Posterior vena cava (tissue), 2 donors: ENCODE data around the gene NSD1. TPM values are rescaled to one million over a fixed set of nuclear protein-coding genes. Genes with fewer than 3 reads are reported as not detected.
"Not testable (repeated sequence)": the region's sequence is repeated elsewhere in the genome, so short reads cannot be mapped to it uniquely, and the experiment has no call there.

Experiments
- DNase-seq: peaks from one replicate; pipeline ENCODE4 v3.0.0-alpha.2; 2020; ENCODE audit warnings: low spot score
- intact Hi-C, 2 donors: fragments of 100-400 bp; cut with DNase I; formaldehyde crosslinking; loops; one replicate each; pipeline versions ENCODE4 v1.14.1 to v1.14.2; 2022 to 2023
- total RNA-seq, 2 donors: library from RNA; stranded (reverse); fragmentation: NEBNext Ultra II Directional; extraction: Animal tissue kit (Norgen Biotek cat#: 25700); gene quantifications; one replicate each; pipeline ENCODE4 v1.2.1, GENCODE V29; 2021
- donor health status: DM: yes; HTN: yes; CAD: no.
- donor health status: DM: yes; HTN: yes; CAD: no.

NSD1 gene
- total RNA-seq, 2 donors from 2014 or later = 60.5 to 67.6 TPM

DNA sequence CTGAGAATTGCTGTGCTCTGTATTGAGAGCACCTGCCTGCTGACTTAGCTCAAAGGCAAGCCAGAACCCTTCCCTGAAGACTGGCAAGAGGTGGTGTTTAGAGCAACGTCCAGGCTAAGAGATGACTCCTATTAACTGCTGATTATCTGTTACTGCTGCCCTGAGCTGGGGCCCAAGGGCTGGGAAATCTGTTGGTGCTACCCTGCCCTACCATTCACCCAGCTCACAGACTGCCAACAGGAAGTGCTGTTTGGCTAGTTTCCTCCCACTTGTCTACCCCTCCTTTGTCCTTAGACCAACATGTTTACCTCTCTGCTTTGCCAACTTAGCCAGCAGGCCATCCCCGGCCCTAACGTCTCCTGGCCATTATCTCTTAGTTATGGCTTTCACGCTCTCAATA is 163.0 kb downstream of the NSD1 start:
- intact Hi-C loops = no loop called here
- peak; percentile 75 for DNase-seq

DNA sequence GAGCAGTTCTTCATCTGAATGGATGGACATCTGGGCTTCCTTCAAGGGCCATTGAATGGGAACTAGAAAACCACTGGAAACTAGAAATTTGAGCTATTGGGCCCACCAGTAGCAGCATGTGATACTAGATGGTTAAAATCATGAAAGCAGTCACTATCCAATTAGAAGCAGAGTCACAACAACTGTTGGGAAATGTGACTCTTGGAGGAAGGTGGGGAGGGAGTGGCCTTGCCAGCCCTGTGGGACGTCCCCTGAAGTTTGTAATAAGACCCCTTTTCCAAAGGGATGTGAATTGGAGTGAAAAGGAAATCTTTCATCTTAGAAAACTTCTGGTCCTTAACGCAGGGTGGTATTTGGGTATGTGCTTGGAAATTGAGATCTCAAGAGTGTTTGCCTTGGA is 164.3 kb downstream of the NSD1 start:
- DNase-seq = no peak
- intact Hi-C loops = no loop called here

DNA sequence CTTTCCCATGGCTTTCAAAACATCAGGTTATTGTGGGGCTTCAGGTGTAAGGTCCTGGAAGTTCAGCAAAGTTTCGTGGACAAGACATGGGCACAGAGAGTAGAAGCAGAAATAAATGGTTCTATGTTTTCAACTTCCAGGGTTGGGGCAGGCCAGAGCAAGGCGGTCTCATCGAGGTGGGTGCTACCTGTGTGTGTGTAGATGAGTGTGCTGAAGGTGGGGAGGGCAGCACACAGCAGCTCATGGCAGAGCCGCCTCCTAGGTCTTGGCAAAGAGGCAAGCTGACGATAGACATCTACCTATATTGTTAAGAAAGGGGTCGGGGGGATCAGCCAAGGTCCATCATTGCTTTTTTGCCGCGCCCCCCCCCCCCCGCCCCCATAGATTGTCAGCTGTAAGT is 166.1 kb downstream of the NSD1 start:
- intact Hi-C loops = no loop called here
- DNase-seq = no peak

DNA sequence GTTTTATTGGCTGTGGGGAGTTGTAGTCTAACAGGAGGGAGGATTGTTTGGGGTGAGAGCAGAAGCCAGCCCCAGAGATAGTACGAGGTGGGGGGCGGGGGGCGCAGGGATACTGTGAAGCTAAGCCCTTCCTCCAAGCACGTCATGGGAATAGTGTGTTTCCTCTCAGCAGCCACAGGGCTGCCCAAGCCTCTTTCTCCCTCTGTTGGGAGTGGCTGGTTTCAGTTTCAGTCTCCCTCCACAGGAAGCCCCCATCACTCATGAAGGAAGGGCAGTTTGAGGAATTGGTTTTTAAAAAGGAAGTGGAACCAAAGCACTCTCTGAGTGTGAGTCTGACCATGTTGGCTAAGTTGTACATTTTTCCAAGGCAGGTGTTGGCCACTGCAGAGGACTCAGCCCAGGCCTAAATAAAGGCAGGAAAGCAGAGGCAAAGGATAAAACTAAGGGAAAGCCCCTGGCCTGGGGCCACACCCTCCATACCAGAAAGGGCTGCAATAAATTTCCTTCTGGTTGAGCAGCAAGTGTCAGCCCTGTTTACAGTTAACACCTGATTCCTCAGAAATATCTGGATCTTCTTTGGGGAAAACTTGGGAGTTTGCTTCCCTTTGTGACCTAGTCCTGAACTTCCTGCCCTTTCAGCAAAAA is 166.8 kb downstream of the NSD1 start:
- DNase-seq = peak; percentile 87
- intact Hi-C loops = no loop called here

DNA sequence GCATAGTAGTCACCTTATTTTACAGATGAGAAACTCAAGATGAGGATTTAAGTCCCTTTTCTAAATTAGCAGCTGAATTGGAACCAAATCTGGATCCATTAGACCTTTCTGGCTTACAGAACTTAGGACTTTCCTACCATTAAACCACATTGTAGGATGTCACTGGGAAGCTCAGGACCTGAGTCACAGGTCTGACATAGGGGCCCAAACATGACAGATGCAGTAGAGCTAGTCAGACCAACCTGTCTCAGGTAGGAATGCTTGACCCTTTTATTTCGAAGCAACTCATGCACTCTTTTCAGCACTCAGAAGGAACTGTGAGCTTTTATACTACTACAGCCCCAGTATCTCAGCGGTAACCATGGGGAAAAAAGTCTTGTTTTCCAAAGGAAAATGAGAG is 167.4 kb downstream of the NSD1 start:
- DNase-seq = no peak
- intact Hi-C loops = no loop called here

DNA sequence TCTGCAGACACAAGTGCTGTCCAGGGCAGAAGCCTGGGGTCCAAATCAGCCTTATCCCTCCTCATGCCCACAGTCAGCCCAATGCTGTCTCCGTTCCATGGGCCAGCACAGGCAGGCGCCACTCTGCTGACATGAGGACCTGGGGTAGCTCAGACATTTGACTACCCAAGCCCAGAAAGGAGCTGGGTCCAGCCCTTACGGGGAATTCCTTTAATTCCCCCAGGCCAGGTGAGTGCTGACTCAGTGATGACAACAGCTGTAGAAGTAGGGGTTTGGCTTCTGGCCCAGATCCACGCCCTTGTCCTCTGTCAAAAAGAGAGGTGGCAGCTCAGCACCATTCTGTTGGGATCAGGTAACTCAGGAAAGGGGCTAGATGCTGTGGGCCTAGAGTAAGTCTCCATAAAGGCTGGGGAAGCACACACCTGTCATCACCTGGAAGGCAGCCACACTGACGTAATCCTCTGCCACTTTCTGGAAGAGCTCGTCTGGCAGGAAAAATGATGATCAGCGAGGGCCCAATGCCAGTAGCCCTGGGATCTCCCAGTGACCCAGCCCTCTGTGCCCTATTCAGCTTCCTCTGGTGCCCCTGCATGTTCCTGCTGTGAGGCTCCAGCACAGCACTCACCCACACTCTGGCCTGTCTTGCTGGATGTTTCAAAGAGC is 168.1 kb downstream of the NSD1 start:
- DNase-seq = no peak
- intact Hi-C loops = no loop called here

DNA sequence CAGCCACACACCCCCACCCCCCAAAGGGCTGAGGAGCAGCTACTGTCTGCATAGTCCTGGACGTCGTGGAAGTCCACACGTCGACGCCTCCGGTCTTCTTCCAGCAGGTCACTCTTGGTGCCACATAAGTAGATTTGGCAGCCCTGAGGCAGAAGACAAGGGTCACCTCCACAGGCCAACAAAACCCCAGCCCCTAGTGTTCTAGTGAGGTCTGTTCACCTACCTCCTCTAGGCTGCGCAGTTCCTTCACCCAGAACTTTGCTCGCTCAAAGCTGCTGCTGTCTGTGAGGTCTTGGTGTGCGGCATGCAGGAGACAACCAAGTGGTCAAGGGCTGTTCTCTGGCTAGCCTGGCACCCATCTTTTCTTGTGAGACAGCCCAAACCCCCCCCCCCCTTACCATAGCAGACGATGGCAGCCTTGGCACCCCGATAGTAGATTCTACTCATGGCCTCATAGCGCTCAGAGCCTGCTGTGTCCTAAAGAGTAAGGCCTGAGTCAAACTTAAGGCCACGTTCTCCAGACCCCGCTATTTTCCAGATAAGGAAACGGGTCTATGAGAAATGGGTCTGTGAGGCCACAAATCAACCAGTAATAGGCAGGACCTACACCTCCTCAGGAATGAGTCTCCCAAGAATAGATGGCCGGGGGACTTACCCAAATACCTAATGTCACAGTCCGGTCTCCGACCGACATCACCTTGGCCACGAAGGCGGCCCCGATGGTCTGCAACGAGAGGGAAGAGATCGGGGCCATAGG is 169.0 kb downstream of the NSD1 start:
- DNase-seq = no peak
- intact Hi-C loops = no loop called here

DNA sequence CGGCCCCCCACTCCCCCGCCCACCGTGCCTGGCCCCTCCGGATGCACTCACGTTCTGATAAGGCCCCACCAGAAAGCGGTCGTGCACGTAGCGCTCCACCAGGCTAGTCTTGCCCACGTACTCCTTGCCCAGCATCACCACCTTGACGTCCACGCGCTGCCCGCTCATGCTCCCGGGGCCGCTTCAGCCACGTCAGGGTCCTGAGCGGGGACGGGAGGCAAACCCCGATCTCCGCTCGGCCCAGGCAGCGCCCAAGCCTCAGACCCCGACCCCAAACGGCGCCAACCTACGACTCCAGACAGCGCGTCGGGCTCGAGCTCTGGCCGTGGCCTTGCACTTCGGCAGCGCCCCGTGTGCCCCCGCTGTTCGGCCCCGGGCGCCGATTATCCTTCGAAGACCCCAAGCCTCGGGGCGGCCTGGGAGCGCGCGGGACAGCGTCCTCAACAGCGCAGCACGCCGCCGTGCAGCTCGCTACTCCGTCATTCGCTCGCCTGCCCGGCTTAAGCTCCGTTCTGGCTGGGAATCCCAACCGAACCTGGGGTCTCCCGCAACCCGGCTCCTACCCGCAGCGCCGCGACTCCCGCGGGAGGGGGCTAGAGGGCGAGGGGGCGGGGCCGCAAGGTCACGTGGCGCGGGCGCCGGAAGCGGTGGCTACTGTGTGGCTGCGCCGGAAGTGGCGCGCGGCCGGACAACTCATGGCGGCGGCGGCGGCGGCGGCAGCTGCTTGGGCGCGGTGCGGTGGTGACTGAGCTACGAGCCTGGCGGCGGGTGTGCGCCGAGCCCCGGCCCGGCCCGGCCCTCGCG is 169.8 kb downstream of the NSD1 start, which contains the start of the genes PRELID1 and RAB24:
Gene PRELID1, plus strand, starts transcription at position 679 of the 804 bp plus-strand sequence. CDS start 187 bp downstream, outside the sequence.
Gene RAB24, minus strand, starts transcription at position 599 of the 804 bp plus-strand sequence. Its CDS starts 431 bp downstream, at position 168.
- peak; percentile 97 for DNase-seq
- intact Hi-C loops = no loop called here

DNA sequence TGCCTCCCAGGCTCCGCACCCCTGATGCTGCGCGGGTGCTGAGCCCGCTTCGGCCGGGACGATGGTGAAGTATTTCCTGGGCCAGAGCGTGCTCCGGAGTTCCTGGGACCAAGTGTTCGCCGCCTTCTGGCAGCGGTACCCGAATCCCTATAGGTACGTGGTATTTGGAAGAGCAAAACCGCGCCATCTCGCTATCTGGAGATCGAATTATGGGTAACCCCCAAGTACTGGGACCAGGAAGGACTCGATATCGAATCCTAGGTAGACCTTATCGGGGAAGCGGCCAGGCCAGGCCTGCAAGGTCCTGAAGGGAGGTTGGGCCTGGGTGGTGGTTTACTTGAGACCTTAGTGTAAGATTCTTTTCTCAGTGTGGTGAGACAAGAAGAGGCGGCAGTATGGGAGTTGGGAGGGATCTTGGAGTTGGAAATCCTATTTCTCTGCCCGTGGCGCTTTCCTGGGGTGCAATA is 170.4 kb downstream of the NSD1 start:
- no peak for DNase-seq
- intact Hi-C loops = no loop called here

DNA sequence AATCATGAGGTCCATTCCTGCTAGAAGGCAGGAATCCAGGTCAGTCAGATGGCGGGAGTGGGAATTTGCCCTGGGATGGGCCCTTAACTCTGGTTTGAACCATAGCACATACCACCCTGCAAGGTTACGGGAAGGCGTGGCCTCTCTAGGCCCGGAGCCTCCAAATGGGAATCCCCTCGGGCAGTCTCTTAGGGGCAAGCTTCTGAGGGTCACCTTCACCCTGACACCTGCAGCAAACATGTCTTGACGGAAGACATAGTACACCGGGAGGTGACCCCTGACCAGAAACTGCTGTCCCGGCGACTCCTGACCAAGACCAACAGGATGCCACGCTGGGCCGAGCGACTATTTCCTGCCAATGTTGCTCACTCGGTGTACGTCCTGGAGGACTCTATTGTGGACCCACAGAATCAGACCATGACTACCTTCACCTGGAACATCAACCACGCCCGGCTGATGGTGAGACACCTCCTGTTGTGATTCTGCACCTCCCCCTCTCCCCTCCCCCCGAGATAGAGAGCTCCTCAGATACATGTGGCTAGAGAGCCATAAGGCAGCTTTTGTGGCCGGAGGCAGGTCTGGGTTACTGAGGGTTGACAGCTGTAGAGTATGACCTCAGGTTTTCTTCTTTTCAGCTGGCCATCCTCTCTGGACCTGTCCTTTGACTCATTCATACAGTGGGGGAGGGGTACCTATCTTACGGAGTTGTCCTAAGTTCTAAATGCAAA is 171.0 kb downstream of the NSD1 start:
- intact Hi-C loops = no loop called here
- peak; percentile 78 for DNase-seq

DNA sequence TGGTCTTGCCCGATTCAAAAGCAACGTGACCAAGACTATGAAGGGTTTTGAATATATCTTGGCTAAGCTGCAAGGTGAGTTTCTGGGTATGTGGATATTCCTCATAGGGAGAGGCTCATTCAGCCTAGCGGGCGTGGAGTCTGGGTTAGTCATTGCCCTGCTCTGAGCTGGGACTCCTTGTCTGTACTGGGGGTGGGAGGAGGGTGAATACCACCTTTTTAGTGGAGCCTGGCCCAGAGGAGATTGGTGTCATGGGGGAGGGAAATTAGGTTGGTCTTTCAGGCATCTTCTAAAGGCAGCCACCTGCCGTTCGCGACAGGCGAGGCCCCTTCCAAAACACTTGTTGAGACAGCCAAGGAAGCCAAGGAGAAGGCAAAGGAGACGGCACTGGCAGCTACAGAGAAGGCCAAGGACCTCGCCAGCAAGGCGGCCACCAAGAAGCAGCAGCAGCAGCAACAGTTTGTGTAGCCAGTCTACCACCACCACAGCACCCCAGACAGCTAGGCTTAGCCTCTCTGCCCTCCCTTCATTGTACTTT is 172.6 kb downstream of the NSD1 start:
- DNase-seq, intact Hi-C loops: not testable (repeated sequence)

DNA sequence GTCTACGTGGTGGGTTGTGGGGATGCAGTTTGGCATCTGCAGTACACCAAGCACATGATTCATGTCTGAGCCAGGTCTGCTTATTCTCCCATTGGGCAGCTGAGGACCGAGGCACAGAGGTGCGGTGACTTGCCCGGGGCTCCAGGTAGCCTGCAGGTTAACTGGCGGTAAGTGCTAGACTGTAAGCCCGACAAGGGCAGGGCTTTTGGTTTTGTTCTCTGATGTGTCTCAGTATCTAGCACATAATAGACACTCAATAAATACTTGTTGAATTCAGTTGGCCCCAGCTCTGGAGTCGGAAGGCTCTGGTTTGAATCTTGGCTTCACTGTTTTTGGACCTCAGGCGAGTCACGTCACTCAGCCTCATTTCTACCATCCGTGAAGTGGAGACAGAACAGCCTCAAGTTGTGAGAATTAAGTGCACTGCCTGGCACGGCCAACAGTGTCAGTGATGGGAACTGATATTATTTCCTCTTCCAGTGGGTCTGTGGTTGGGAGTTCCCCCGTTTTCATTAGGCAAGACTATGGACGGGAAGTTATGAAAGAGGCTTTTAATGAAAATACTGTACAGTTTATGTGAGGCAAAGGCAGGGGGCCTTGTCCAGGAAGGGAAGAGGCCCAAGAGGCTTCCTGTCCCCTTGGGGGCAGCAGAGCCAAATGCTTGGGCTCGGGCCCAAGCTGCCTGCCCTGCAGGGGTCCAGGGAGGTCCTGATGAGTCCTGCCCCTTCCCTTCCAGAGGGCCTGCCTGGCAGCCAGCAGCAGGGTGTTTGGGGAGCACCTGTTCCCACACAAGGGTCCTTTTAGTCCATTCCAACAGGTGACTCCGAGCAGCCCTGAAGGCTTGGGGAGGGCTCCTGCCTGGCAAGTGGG is 173.3 kb downstream of the NSD1 start:
- no peak for DNase-seq
- intact Hi-C loops = no loop called here

DNA sequence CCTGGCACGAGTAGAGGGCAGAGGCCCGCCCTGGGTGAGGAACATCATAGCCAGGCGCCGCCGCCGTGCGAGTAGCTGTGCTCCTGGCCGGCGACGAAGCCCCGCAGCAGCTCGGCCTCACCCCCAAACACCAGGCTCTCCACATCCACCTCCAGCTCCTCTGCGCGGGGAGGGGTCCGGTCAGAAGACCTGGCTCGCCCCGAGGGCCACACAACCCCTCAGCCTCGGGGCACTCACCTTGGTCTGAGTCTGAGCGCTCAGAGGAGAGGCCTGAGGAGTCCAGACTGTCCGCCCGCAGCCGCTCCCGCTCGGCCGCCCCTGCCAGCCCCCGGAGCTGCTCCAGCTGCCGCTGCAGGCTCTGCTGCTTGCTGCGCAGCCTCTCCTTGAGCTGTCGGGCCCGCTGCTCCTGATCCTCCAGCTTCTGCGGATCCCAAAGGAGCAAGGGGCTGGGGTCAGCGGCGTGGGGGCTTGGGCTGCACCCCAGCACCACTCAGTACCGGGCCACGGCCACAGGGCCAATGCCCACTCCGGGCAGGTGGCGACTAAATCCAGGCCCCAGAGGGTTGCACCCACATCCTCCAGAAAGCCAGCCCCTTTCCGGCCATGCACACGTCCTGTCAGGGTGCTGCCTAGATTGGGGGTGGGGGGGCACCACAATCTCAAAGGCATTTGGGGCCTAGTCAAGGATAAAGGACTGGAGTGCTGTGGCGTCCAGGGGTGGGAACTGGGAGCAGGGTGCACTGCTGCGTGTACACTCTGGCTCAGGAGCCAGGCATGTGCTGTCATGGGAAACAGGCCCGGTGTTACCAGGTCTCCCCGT is 174.2 kb downstream of the NSD1 start:
- intact Hi-C loops = no loop called here
- DNase-seq = peak; percentile 80

DNA sequence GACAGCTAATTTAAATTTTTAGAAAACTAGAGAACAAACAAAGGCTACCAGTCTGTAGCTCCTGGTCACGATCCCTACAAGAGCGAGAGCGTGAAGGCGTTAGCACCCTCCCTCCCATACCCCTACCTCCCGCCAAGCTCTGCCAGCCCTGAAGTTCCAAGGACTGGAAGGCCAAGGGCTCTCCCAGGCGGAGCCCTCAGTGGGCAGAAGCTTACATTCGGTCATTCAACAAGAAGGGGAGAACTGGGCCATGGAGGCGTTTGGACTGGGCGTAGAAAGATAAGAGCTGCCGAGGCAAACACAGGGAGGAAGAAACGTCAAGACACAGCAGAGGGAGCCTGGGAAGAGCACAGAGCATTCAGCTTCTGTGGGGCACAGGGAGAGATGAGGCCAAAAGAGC is 175.2 kb downstream of the NSD1 start:
- intact Hi-C loops = no loop called here
- DNase-seq = peak; percentile 69

DNA sequence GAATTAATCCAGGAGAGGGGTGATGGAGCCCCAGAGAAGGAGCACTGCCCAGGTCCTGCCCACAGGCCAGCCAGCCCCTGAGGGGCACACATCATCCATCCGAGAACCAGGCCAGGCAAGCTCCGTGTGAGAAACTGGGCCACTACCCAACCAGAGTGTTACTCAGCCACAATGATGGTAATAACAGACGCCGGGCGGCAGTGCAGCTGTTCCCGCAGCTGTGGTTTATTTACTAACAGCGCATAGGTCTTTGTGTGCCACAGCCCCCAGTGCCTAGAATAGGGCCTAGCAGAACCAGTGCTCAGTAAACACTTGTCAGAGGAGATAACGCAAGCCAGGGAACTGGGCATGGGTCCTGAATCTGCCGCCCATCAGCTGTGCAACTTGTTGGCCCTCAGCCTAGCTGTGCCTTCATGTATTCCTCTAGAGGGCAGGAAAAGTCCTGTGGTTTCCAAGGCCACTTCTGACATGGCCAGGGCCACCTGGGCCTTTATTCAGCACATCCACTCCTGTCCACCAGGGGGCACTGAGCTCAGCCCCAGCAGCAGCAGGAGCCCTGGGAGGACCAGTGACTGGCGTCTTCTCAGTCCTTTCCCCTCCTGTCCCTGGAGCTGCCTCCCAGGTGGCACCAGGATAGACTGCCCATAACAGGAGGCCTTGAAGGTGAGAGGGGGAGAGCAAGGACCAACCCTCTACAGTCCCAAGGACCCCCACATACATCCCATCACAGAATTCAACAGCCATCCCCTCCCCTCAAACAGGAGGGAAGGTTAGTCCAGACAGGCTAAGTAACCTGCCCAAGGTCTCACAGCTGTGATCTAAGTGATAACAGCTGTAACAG is 176.0 kb downstream of the NSD1 start:
- intact Hi-C loops = loop anchor here in 1 of 2 donors (10.0 kb wide), 1 partner anchor 75 kb away; the partner anchor contains the start of gene SLC34A1

DNA sequence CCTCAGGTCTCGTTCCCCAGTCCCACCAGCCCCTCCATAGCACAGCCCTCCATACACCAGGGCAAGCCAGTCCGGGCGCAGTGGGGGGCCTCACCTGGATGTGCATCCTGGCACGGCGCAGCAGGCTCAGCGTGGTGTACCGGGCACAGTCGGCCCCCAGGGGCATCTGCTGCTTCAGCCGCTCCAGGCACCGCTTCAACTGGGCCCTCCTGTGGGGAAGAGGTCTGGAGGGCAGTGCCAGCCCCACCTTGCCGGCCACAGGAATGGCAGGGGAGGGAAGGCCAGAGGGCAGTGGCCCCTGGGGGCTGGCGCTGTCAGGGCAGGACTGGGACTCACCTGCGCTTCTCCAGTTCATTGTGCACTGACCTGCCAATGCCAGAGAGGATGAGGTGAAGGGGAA is 176.8 kb downstream of the NSD1 start:
- peak; percentile 82 for DNase-seq
- intact Hi-C loops = loop anchor here in 1 of 2 donors (10.0 kb wide), 1 partner anchor 74 kb away; the partner anchor contains the start of gene SLC34A1

More for the DNA sequence above, 176.0 kb downstream of the NSD1 start:
- peak; percentile 87 for DNase-seq
